HepG2 (cell line): Measurements from ENCODE around the gene PPY. TPM values are rescaled to one million over a fixed set of nuclear protein-coding genes. Genes with fewer than 3 reads are reported as not detected.
A peak's percentile ranks its signal among the peaks of the same experiment; 100 is the strongest.

ENCODE experiments used
- ATAC-seq: fragments of 200-7000 bp; cut with Tn5 transposase; 3 replicates; pipeline ENCODE4 v1.9.1; 2020; ENCODE audit warnings: mild to moderate bottlenecking, moderate library complexity
- BruUV-seq: library from RNA; stranded (reverse); fragments of 400-500 nt; replicated peaks from 2 replicates; lab custom pipeline; 2021; lab: Mats Ljungman, UMichigan
- CTCF ChIA-PET: fragments of 300-600 bp; formaldehyde crosslinking; extraction: SDS; loops from one replicate; lab custom pipeline; 2021; ENCODE audit warnings: low total read pairs, inconsistent platforms, low intra/inter-chr PET ratio; lab: Yijun Ruan, JAX
- POLR2A ChIA-PET: fragments of 350-600 bp; sonication (Branson Sonifier 250); formaldehyde crosslinking; loops from one replicate; lab custom pipeline; 2020; ENCODE audit warnings: antibody characterized with exemption, inconsistent platforms; lab: Yijun Ruan, JAX
- DNase-seq: peaks from one replicate; pipeline ENCODE4 v3.0.0-alpha.2; 2015; ENCODE audit warnings: low spot score
- FAIRE-seq: peaks from 3 replicates; lab custom pipeline; 2011; peaks lifted over from hg19 to GRCh38; lab: Jason Lieb, UNC
- H2AFZ ChIP-seq: one replicate; pipeline ENCODE4 v1.6.1; 2011; ENCODE audit warnings: low read length, inconsistent platforms
- H3K27ac ChIP-seq: fragments of 300-600 bp; 3 replicates; pipeline ENCODE4 v1.8.0; 2011; ENCODE audit warnings: mixed run types, mild to moderate bottlenecking, mixed read lengths, low read length, inconsistent platforms; ENCODE audit not compliant: insufficient read depth; ENCODE audit errors: extremely low read length
- H3K27me3 ChIP-seq, 2 experiments: fragments of 200-600 bp in 1 of 2; 2 replicates in 1 of 2; 3 replicates in 1 of 2; pipeline versions ENCODE4 v1.6.0 to v1.8.0; 2011; ENCODE audit warnings: low read length in 2 of 2, mild to moderate bottlenecking in 2 of 2, moderate library complexity in 2 of 2, inconsistent platforms in 1 of 2; ENCODE audit not compliant: insufficient read depth in 2 of 2, control insufficient read depth in 1 of 2
- H3K36me3 ChIP-seq, 2 experiments: fragments of 200-600 bp in 1 of 2; replicated peaks in 1 of 2; 2 replicates in 1 of 2; 3 replicates in 1 of 2; pipeline versions ENCODE4 v1.5.1 to v1.8.0; 2011; ENCODE audit warnings: low read length in 2 of 2, inconsistent platforms in 1 of 2; ENCODE audit not compliant: insufficient read depth in 2 of 2, control insufficient read depth in 1 of 2
- H3K4me1 ChIP-seq: 2 replicates; pipeline ENCODE4 v1.5.1; 2012; ENCODE audit warnings: low read length, inconsistent platforms; ENCODE audit not compliant: insufficient read depth
- H3K4me2 ChIP-seq: 2 replicates; pipeline ENCODE4 v1.6.0; 2011; ENCODE audit warnings: low read depth, low read length, inconsistent platforms
- H3K4me3 ChIP-seq, 3 experiments: fragments of 200-600 bp in 1 of 3; sonication (generic), shearing (Covaris generic) in 1 of 3; replicated peaks in 1 of 3; 2 replicates each; pipeline ENCODE4 v1.5.1; 2011 to 2016; ENCODE audit warnings: low read length in 3 of 3, inconsistent platforms in 2 of 3, low read depth in 2 of 3, mild to moderate bottlenecking in 2 of 3, control low read depth in 1 of 3, mixed read lengths in 1 of 3; ENCODE audit not compliant: insufficient read depth in 1 of 3
- H3K79me2 ChIP-seq: one replicate; pipeline ENCODE4 v1.6.1; 2011; ENCODE audit warnings: low read length, inconsistent platforms; ENCODE audit not compliant: insufficient read depth
- H3K9ac ChIP-seq: 2 replicates; pipeline ENCODE4 v1.6.0; 2011; ENCODE audit warnings: mild to moderate bottlenecking, low read depth, low read length, inconsistent platforms; ENCODE audit not compliant: insufficient read depth
- H3K9me3 ChIP-seq: 2 replicates; pipeline ENCODE4 v1.5.1; 2012; ENCODE audit warnings: mild to moderate bottlenecking, low read length
- H4K20me1 ChIP-seq: 2 replicates; pipeline ENCODE4 v1.6.0; 2011; ENCODE audit warnings: inconsistent platforms, mild to moderate bottlenecking, low read length, moderate library complexity; ENCODE audit not compliant: insufficient read depth
- HMG20A ChIP-seq: IDR thresholded peaks from 2 replicates; pipeline ENCODE4 v1.6.1; 2016; ENCODE audit warnings: borderline replicate concordance
- HNRNPLL ChIP-seq: fragments of 200-400 bp; formaldehyde crosslinking; IDR thresholded peaks from 2 replicates; pipeline ENCODE4 v1.6.1; 2017; ENCODE audit warnings: mild to moderate bottlenecking, low read depth, low read length; ENCODE audit not compliant: poor library complexity, severe bottlenecking
- KDM2A ChIP-seq: sonication (generic); formaldehyde crosslinking; IDR thresholded peaks from 2 replicates; pipeline ENCODE4 v1.4.0; 2020; ENCODE audit warnings: low read depth, missing genetic modification reagents, borderline replicate concordance
- MBNL3 ChIP-seq: fragments of 250-450 bp; sonication (Bioruptor Pico); conservative IDR thresholded peaks from 2 replicates; pipeline ENCODE4 v1.8.0; 2022; ENCODE audit warnings: mild to moderate bottlenecking, inconsistent platforms
- RAD21 ChIP-seq: fragments of 450-650 bp; formaldehyde crosslinking; IDR thresholded peaks from 2 replicates; pipeline ENCODE4 v1.5.0; 2020; ENCODE audit warnings: mild to moderate bottlenecking
- RXRA ChIP-seq: sonication (generic); formaldehyde crosslinking; IDR thresholded peaks from 2 replicates; pipeline ENCODE4 v1.5.1; 2020; ENCODE audit warnings: missing genetic modification reagents
- SAFB2 ChIP-seq: sonication (generic); formaldehyde crosslinking; IDR thresholded peaks from 2 replicates; pipeline ENCODE4 v1.5.1; 2020; ENCODE audit warnings: missing genetic modification reagents, low read depth, mild to moderate bottlenecking, borderline replicate concordance
- ZNF501 ChIP-seq: sonication (generic); formaldehyde crosslinking; IDR thresholded peaks from 2 replicates; pipeline ENCODE4 v1.5.1; 2020; ENCODE audit warnings: mild to moderate bottlenecking, moderate library complexity, missing genetic modification reagents
- ZNF790 ChIP-seq: sonication (generic); formaldehyde crosslinking; IDR thresholded peaks from 2 replicates; pipeline ENCODE4 v1.8.0; 2022; ENCODE audit warnings: missing genetic modification reagents, mild to moderate bottlenecking, borderline replicate concordance
- WGBS: methylation state at CpG from one replicate; pipeline ENCODE4 v1.1.6; 2017; ENCODE audit warnings: low lambda C conversion rate; 5-methylcytosine and 5-hydroxymethylcytosine counted together
- in situ Hi-C: cut with HindIII; loops from 2 replicates; pipeline ENCODE4 v1.10.0; 2017; ENCODE audit warnings: low pct_unique_long_range_greater_than_20kb; ENCODE audit not compliant: extremely low pct_ligation_motif_present
- intact Hi-C: fragments of 100-400 bp; cut with micrococcal nuclease; formaldehyde crosslinking; loops from one replicate; pipeline ENCODE4 v1.10.0; 2022; ENCODE audit not compliant: unreplicated experiment
- polyA plus RNA-seq, 8 experiments: library from polyadenylated mRNA; depleted of rRNA in 3 of 8; stranded (reverse) in 7 of 8; unstranded in 1 of 8; fragments of >200 nt; fragmentation: Illumina TruSeq in 4 of 8; extraction: Trizol in 4 of 8; gene quantifications; 2 replicates each; pipeline versions ENCODE4 v1.2.1 to v1.2.3, GENCODE V29; 2011 to 2016; ENCODE audit warnings: low read depth in 4 of 8, missing spikeins in 1 of 8, mixed read lengths in 1 of 8; ENCODE audit not compliant: insufficient read depth in 1 of 8
- total RNA-seq, 5 experiments: library from RNA; depleted of rRNA; stranded (reverse); fragments of >200 nt; fragmentation: Illumina TruSeq; extraction: Trizol; gene quantifications; 2 replicates each; pipeline ENCODE4 v1.2.3, GENCODE V29; 2016; ENCODE audit warnings: low read depth in 1 of 5
- TF ChIP-seq, protein P1 (sequence below): sonication (generic); formaldehyde crosslinking; IDR thresholded peaks from 2 replicates; pipeline ENCODE4 v1.5.0; 2020; ENCODE audit warnings: mild to moderate bottlenecking, missing genetic modification reagents
- TF ChIP-seq, protein P2 (sequence below): sonication (generic); formaldehyde crosslinking; IDR thresholded peaks from 2 replicates; pipeline ENCODE4 v1.5.1; 2020; ENCODE audit warnings: mild to moderate bottlenecking, missing genetic modification reagents, borderline replicate concordance
- TF ChIP-seq, protein P3 (sequence below): sonication (generic); formaldehyde crosslinking; IDR thresholded peaks from 2 replicates; pipeline ENCODE4 v1.4.0; 2020; ENCODE audit warnings: missing genetic modification reagents

The PPY gene
- total and polyA plus RNA-seq, 2 of the 13 experiments (the other 11 are each of a cell fraction or from before 2014, with no cell fraction given), result not detected

DNA sequence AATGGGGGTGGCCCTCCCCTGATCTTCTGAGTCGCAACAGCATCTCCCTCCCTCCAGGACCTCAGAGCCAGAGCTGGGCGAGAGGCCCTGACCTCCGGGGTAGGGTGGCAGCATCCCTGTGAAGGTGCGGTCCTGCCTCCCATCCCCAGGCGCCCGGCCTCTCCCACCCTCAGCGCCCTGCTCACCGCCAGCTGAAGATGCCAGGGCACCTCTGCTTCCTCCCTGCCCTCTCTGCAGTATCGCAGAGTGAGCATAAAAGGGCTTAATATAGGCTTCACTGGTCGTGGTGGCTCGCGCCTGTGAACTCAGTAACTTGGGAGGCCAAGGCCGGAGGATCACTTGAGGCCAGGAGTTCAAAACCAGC, 24.3 kb downstream of the PPY start:
- Histone ChIP-seq H3K9ac (no peak overlapping the region), H3K4me2 (no peak overlapping the region), H3K27ac (no peak overlapping the region), H3K79me2 (no peaks in the 10 kb centered on the region), H3K27me3 (peaks cover 7 to 53% of the 10 kb centered on the region in 2 experiments; a peak in 4 of 5 replicates), H3K9me3 (no peaks in the 10 kb centered on the region), H3K4me1 (no peaks in the 10 kb centered on the region), H4K20me1 (no peaks in the 10 kb centered on the region), H3K36me3 (no peaks in the 10 kb centered on the region), H3K4me3 (no peak overlapping the region), H2AFZ (no peak overlapping the region)
- WGBS, result 76% methylated on average over 13 of the region's 13 CpGs
- DNase-seq (no peak), ATAC-seq (no peak), FAIRE-seq (no peak)
- no TSS peak for BruUV-seq
- ChIA-PET CTCF (no interaction called here), POLR2A (no interaction called here)
- in situ Hi-C loops, result no loop called here
- intact Hi-C loops, result no loop called here
- TF ChIP-seq RAD21 (CRISPR knock-in tag), result no peak
- TF ChIP-seq HMG20A (CRISPR knock-in tag), result no peak
- peak; percentile 19; the same call in 1 of the 2 replicates for TF ChIP-seq ZNF790 (CRISPR knock-in tag)
- TF ChIP-seq, protein P1, sequence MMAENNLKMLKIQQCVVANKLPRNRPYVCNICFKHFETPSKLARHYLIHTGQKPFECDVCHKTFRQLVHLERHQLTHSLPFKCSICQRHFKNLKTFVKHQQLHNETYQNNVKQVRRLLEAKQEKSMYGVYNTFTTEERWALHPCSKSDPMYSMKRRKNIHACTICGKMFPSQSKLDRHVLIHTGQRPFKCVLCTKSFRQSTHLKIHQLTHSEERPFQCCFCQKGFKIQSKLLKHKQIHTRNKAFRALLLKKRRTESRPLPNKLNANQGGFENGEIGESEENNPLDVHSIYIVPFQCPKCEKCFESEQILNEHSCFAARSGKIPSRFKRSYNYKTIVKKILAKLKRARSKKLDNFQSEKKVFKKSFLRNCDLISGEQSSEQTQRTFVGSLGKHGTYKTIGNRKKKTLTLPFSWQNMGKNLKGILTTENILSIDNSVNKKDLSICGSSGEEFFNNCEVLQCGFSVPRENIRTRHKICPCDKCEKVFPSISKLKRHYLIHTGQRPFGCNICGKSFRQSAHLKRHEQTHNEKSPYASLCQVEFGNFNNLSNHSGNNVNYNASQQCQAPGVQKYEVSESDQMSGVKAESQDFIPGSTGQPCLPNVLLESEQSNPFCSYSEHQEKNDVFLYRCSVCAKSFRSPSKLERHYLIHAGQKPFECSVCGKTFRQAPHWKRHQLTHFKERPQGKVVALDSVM (CRISPR knock-in tag), result peak; percentile 40; the same call in 1 of the 2 replicates
- TF ChIP-seq, protein P2, sequence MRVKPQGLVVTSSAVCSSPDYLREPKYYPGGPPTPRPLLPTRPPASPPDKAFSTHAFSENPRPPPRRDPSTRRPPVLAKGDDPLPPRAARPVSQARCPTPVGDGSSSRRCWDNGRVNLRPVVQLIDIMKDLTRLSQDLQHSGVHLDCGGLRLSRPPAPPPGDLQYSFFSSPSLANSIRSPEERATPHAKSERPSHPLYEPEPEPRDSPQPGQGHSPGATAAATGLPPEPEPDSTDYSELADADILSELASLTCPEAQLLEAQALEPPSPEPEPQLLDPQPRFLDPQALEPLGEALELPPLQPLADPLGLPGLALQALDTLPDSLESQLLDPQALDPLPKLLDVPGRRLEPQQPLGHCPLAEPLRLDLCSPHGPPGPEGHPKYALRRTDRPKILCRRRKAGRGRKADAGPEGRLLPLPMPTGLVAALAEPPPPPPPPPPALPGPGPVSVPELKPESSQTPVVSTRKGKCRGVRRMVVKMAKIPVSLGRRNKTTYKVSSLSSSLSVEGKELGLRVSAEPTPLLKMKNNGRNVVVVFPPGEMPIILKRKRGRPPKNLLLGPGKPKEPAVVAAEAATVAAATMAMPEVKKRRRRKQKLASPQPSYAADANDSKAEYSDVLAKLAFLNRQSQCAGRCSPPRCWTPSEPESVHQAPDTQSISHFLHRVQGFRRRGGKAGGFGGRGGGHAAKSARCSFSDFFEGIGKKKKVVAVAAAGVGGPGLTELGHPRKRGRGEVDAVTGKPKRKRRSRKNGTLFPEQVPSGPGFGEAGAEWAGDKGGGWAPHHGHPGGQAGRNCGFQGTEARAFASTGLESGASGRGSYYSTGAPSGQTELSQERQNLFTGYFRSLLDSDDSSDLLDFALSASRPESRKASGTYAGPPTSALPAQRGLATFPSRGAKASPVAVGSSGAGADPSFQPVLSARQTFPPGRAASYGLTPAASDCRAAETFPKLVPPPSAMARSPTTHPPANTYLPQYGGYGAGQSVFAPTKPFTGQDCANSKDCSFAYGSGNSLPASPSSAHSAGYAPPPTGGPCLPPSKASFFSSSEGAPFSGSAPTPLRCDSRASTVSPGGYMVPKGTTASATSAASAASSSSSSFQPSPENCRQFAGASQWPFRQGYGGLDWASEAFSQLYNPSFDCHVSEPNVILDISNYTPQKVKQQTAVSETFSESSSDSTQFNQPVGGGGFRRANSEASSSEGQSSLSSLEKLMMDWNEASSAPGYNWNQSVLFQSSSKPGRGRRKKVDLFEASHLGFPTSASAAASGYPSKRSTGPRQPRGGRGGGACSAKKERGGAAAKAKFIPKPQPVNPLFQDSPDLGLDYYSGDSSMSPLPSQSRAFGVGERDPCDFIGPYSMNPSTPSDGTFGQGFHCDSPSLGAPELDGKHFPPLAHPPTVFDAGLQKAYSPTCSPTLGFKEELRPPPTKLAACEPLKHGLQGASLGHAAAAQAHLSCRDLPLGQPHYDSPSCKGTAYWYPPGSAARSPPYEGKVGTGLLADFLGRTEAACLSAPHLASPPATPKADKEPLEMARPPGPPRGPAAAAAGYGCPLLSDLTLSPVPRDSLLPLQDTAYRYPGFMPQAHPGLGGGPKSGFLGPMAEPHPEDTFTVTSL (CRISPR knock-in tag), result no peak
- no peak for TF ChIP-seq SAFB2 (CRISPR knock-in tag)
- TF ChIP-seq RXRA (CRISPR knock-in tag), result no peak
- TF ChIP-seq HNRNPLL, result no peak
- 0 out of 2 replicates have a peak, but pooled peaks have one; percentile 7 for TF ChIP-seq KDM2A (CRISPR knock-in tag)
- TF ChIP-seq, protein P3, sequence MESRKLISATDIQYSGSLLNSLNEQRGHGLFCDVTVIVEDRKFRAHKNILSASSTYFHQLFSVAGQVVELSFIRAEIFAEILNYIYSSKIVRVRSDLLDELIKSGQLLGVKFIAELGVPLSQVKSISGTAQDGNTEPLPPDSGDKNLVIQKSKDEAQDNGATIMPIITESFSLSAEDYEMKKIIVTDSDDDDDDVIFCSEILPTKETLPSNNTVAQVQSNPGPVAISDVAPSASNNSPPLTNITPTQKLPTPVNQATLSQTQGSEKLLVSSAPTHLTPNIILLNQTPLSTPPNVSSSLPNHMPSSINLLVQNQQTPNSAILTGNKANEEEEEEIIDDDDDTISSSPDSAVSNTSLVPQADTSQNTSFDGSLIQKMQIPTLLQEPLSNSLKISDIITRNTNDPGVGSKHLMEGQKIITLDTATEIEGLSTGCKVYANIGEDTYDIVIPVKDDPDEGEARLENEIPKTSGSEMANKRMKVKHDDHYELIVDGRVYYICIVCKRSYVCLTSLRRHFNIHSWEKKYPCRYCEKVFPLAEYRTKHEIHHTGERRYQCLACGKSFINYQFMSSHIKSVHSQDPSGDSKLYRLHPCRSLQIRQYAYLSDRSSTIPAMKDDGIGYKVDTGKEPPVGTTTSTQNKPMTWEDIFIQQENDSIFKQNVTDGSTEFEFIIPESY (CRISPR knock-in tag), result peak; percentile 16; the same call in 1 of the 2 replicates
- peak; percentile 14; the same call in 1 of the 2 replicates for TF ChIP-seq ZNF501
- no peak for TF ChIP-seq MBNL3 (CRISPR knock-in tag)
